Astrocyte (in vitro differentiated cells and primary cell): Measurements from ENCODE around the gene TCEANC. TPM values are rescaled to one million over a fixed set of nuclear protein-coding genes. Genes with fewer than 3 reads are reported as not detected.

Experiments
- DNase-seq: peaks from one replicate; pipeline ENCODE4 v3.0.0-alpha.2; 2010; ENCODE audit warnings: low read depth
- FAIRE-seq: peaks from 2 replicates; lab custom pipeline; 2011; peaks lifted over from hg19 to GRCh38; lab: Jason Lieb, UNC
- H2AFZ ChIP-seq: 2 replicates; pipeline ENCODE4 v1.6.0; 2012; ENCODE audit warnings: low read depth, low read length, inconsistent platforms
- H3K27ac ChIP-seq: 2 replicates; pipeline ENCODE4 v1.5.1; 2011; ENCODE audit warnings: low read depth, low read length, inconsistent platforms
- H3K27me3 ChIP-seq: 2 replicates; pipeline ENCODE4 v1.6.0; 2011; ENCODE audit warnings: low read length, inconsistent platforms; ENCODE audit not compliant: insufficient read depth
- H3K36me3 ChIP-seq: 2 replicates; pipeline ENCODE4 v1.5.1; 2011; ENCODE audit warnings: low read length, inconsistent platforms; ENCODE audit not compliant: insufficient read depth
- H3K4me1 ChIP-seq: 2 replicates; pipeline ENCODE4 v1.5.1; 2011; ENCODE audit warnings: low read length, inconsistent platforms; ENCODE audit not compliant: insufficient read depth
- H3K4me2 ChIP-seq: 2 replicates; pipeline ENCODE4 v1.6.0; 2012; ENCODE audit warnings: low read length, inconsistent platforms
- H3K4me3 ChIP-seq: 2 replicates; pipeline ENCODE4 v1.5.1; 2011; ENCODE audit warnings: low read depth, mild to moderate bottlenecking, low read length, inconsistent platforms; ENCODE audit not compliant: insufficient read depth
- H3K79me2 ChIP-seq: 2 replicates; pipeline ENCODE4 v1.6.0; 2012; ENCODE audit warnings: mild to moderate bottlenecking, low read length, inconsistent platforms; ENCODE audit not compliant: insufficient read depth
- H3K9ac ChIP-seq: 2 replicates; pipeline ENCODE4 v1.6.0; 2012; ENCODE audit warnings: mild to moderate bottlenecking, low read length, inconsistent platforms
- H3K9me3 ChIP-seq: 2 replicates; pipeline ENCODE4 v1.5.1; 2012; ENCODE audit warnings: low read depth, mild to moderate bottlenecking, low read length, inconsistent platforms; ENCODE audit not compliant: insufficient read depth
- H4K20me1 ChIP-seq: 2 replicates; pipeline ENCODE4 v1.6.0; 2012; ENCODE audit warnings: low read length, inconsistent platforms; ENCODE audit not compliant: insufficient read depth
- H3K27ac Mint-ChIP-seq: one replicate; pipeline ENCODE4 v1.8.0; 2021; ENCODE audit warnings: mild to moderate bottlenecking, mixed read lengths; ENCODE audit not compliant: unreplicated experiment
- H3K27me3 Mint-ChIP-seq: one replicate; pipeline ENCODE4 v1.8.0; 2021; ENCODE audit warnings: low read depth, mixed read lengths; ENCODE audit not compliant: unreplicated experiment
- H3K36me3 Mint-ChIP-seq: one replicate; pipeline ENCODE4 v1.8.0; 2021; ENCODE audit warnings: low read depth, mixed read lengths; ENCODE audit not compliant: unreplicated experiment
- H3K4me1 Mint-ChIP-seq: one replicate; pipeline ENCODE4 v1.8.0; 2021; ENCODE audit warnings: low read depth, mixed read lengths; ENCODE audit not compliant: unreplicated experiment
- H3K4me3 Mint-ChIP-seq: one replicate; pipeline ENCODE4 v1.8.0; 2021; ENCODE audit warnings: mild to moderate bottlenecking, moderate library complexity, mixed read lengths; ENCODE audit not compliant: unreplicated experiment
- H3K9me3 Mint-ChIP-seq: one replicate; pipeline ENCODE4 v1.8.0; 2021; ENCODE audit warnings: mild to moderate bottlenecking, mixed read lengths; ENCODE audit not compliant: unreplicated experiment
- CTCF ChIP-seq: IDR thresholded peaks from 2 replicates; pipeline ENCODE4 v1.5.1; 2011; ENCODE audit warnings: low read depth, mild to moderate bottlenecking, inconsistent platforms, low read length, moderate library complexity; ENCODE audit not compliant: insufficient read depth
- EZH2 ChIP-seq: IDR thresholded peaks from 2 replicates; pipeline ENCODE4 v1.6.1; 2012; ENCODE audit warnings: mild to moderate bottlenecking, low read length, inconsistent platforms; ENCODE audit not compliant: insufficient read depth
- total RNA-seq: library from RNA; stranded (reverse); gene quantifications from 2 replicates; pipeline ENCODE4 v1.2.1, GENCODE V29; 2021

TCEANC gene
- total RNA-seq, 1 donor from 2014 or later = 1.0 TPM

DNA sequence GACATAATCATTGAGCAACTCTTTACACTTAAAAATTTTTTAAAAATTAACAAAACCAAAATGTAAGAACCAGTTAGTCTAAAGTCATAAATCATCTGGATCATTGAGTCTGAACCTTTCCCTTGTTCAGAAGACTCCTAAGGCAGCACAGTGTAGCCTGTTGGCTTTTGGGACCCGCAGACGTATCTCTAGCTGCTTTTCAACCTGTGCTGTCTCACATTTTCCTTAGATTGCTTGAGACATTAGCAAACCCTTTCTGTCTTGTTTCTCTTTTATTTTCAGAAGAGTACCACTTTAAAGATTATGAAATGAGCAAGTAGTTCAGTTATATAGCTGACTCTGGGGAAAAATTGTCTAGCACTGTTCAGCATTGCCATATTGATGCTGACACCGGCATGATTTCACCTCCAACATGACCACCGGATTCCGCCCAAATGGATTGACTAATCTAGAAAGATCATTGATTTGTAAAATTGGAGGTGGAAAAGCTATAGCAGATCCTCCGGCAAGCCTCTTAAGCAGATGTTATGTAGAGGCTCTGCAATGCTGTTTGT, 8.9 kb downstream of the TCEANC start:
- Mint-ChIP-seq H3K9me3 (no peaks in the 10 kb centered on the region), H3K4me3 (no peak overlapping the region), H3K27ac (no peak overlapping the region), H3K36me3 (peaks cover 5% of the 10 kb centered on the region), H3K27me3 (no peaks in the 10 kb centered on the region), H3K4me1 (peaks cover 7% of the 10 kb centered on the region)
- no peak overlapping the region for H3K27ac ChIP-seq
- H3K4me1 ChIP-seq = no peaks in the 10 kb centered on the region
- no peak overlapping the region for H3K4me3 ChIP-seq
- H3K27me3 ChIP-seq = no peaks in the 10 kb centered on the region
- H3K4me2 ChIP-seq = no peak overlapping the region
- no peak for DNase-seq
- H3K79me2 ChIP-seq = no peaks in the 10 kb centered on the region
- no peak overlapping the region for H2AFZ ChIP-seq
- no peaks in the 10 kb centered on the region for H4K20me1 ChIP-seq
- no peak overlapping the region for H3K9ac ChIP-seq
- no peaks in the 10 kb centered on the region for H3K36me3 ChIP-seq
- TF ChIP-seq EZH2 = no peak
- FAIRE-seq = peak; percentile 55
- no peaks in the 10 kb centered on the region for H3K9me3 ChIP-seq

- Histone ChIP-seq H3K9ac (no peak overlapping the region), H3K9me3 (no peaks in the 10 kb centered on the region)
These were observed 9.4 kb downstream of the TCEANC start for GRCh38 chrX:13662355-13662791.

GRCh38 chrX:13664020-13664419, 11.1 kb downstream of the TCEANC start:
- Histone ChIP-seq H2AFZ (no peak overlapping the region), H3K27ac (no peak overlapping the region), H3K9me3 (no peaks in the 10 kb centered on the region), H4K20me1 (no peaks in the 10 kb centered on the region), H3K4me1 (no peaks in the 10 kb centered on the region), H3K79me2 (no peaks in the 10 kb centered on the region), H3K36me3 (no peaks in the 10 kb centered on the region), H3K4me2 (no peak overlapping the region), H3K27me3 (no peaks in the 10 kb centered on the region), H3K9ac (no peak overlapping the region), H3K4me3 (no peak overlapping the region)
- Mint-ChIP-seq H3K4me3 (no peak overlapping the region), H3K27ac (no peak overlapping the region), H3K27me3 (no peaks in the 10 kb centered on the region), H3K4me1 (peaks cover 5% of the 10 kb centered on the region), H3K9me3 (no peaks in the 10 kb centered on the region), H3K36me3 (peaks cover 5% of the 10 kb centered on the region)
- no peak for FAIRE-seq
- DNase-seq = no peak
- no peak for TF ChIP-seq CTCF
- TF ChIP-seq EZH2 = no peak

More at GRCh38 chrX:13662355-13662791, 9.4 kb downstream of the TCEANC start:
- no peaks in the 10 kb centered on the region for H3K4me1 ChIP-seq
- no peak overlapping the region for H2AFZ ChIP-seq
- FAIRE-seq (peak; percentile 99), DNase-seq (no peak)
- no peak overlapping the region for H3K4me3 ChIP-seq
- Mint-ChIP-seq H3K36me3 (peaks cover 5% of the 10 kb centered on the region), H3K27me3 (no peaks in the 10 kb centered on the region), H3K9me3 (no peaks in the 10 kb centered on the region), H3K27ac (no peak overlapping the region), H3K4me3 (no peak overlapping the region), H3K4me1 (peaks cover 9% of the 10 kb centered on the region)
- no peaks in the 10 kb centered on the region for H3K27me3 ChIP-seq
- no peak for TF ChIP-seq EZH2
- TF ChIP-seq CTCF = no peak
- H3K36me3 ChIP-seq = no peaks in the 10 kb centered on the region
- H3K79me2 ChIP-seq = no peaks in the 10 kb centered on the region
- H4K20me1 ChIP-seq = no peaks in the 10 kb centered on the region
- no peak overlapping the region for H3K27ac ChIP-seq
- no peak overlapping the region for H3K4me2 ChIP-seq
